Adrenal gland (tissue), 12 donors: ENCODE measurements around the gene BCL6. TPM values are rescaled to one million over a fixed set of nuclear protein-coding genes. Genes with fewer than 3 reads are reported as not detected.

Experiments used
- DNase-seq, 7 donors: peaks; one replicate each; pipeline ENCODE4 v3.0.0-alpha.2; 2019 to 2020
- H3K27ac ChIP-seq, 5 donors: fragments of 200-600 bp; sonication (generic) in 4 of 5; 1 replicate in 3 of 5; 2 replicates in 2 of 5; pipeline versions ENCODE4 v1.5.1 to v1.8.0; 2016 to 2020; ENCODE audit warnings: mild to moderate bottlenecking in 1 of 5
- H3K27me3 ChIP-seq: fragments of 200-600 bp; 2 replicates; pipeline ENCODE4 v1.8.0; 2021
- H3K36me3 ChIP-seq, 2 donors: fragments of 200-600 bp; replicated peaks in 1 of 2; 1 replicate in 1 of 2; 2 replicates in 1 of 2; pipeline versions ENCODE4 v1.5.1 to v1.8.0; 2018 to 2022
- H3K4me1 ChIP-seq, 2 donors: fragments of 200-600 bp; replicated peaks in 1 of 2; 1 replicate in 1 of 2; 2 replicates in 1 of 2; pipeline versions ENCODE4 v1.5.1 to v1.8.0; 2018 to 2021
- H3K4me3 ChIP-seq, 4 donors: fragments of 200-600 bp; sonication (generic) in 3 of 4; one replicate each; pipeline ENCODE4 v1.5.1; 2016 to 2018
- H3K9me3 ChIP-seq, 3 donors: fragments of 200-600 bp; sonication (generic) in 1 of 3; replicated peaks in 1 of 3; 1 replicate in 2 of 3; 2 replicates in 1 of 3; pipeline versions ENCODE4 v1.5.1 to v1.8.0; 2016 to 2021
- CTCF ChIP-seq, 6 experiments: fragments of 450-650 bp in 4 of 6; fragments of 200-600 bp in 2 of 6; sonication (generic) in 1 of 6; IDR thresholded peaks; 1 replicate in 5 of 6; 2 replicates in 1 of 6; pipeline versions ENCODE4 v1.5.1 to v1.8.0; 2016 to 2021; ENCODE audit warnings: antibody characterized with exemption in 6 of 6, mild to moderate bottlenecking in 2 of 6, moderate library complexity in 1 of 6
- POLR2A ChIP-seq, 2 donors: fragments of 450-650 bp; IDR thresholded peaks; one replicate each; pipeline ENCODE4 v1.6.1; 2017; ENCODE audit warnings: antibody characterized with exemption in 2 of 2, mild to moderate bottlenecking in 2 of 2, moderate library complexity in 1 of 2
- WGBS, 4 donors: extraction: QIAGEN DNeasy Blood & Tissue Kit in 2 of 4; methylation state at CpG; one replicate each; pipeline versions ENCODE4 v1.1.5 to v1.1.7; 2013 to 2017; 5-methylcytosine and 5-hydroxymethylcytosine counted together
- intact Hi-C, 2 donors: fragments of 100-400 bp; cut with DNase I; formaldehyde crosslinking; loops; one replicate each; pipeline versions ENCODE4 v1.14.1 to v1.15.0; 2022 to 2023
- polyA plus RNA-seq, 3 donors: library from polyadenylated mRNA; stranded (reverse); fragments of 200-250 nt in 2 of 3; fragments of 350-450 nt in 1 of 3; fragmentation: Illumina TruSeq in 1 of 3; extraction: RNeasy Lipid Tissue Mini Kit (QIAGEN cat#74804) in 1 of 3; gene quantifications; one replicate each; pipeline ENCODE4 v1.2.3, GENCODE V29; 2013 to 2014
- total RNA-seq, 9 donors: library from RNA; depleted of rRNA in 4 of 9; stranded (reverse); fragments of >200 nt in 4 of 9; fragments of 120-200 nt in 1 of 9; fragmentation: NEBNext Ultra II Directional in 1 of 9; extraction: Animal tissue kit (Norgen Biotek cat#: 25700) in 1 of 9; gene quantifications; one replicate each; pipeline versions ENCODE4 v1.1.0 to v1.2.4, GENCODE V29; 2013 to 2023
- donor health status: healthy with polysubstance abuse.
- donor health status: Bipolar disorder and iron deficiency.
- donor health status: DM: yes; HTN: yes; CAD: no.
- donor health status: DM: no; HTN: no; CAD: no.
- donor health status: DM: no; HTN: no; CAD: no.
- donor health status: DM: yes; HTN: yes; CAD: no.

Gene BCL6
- total and polyA plus RNA-seq, 12 donors = 9.5 to 131 (median 79.8) TPM

- no peak overlapping the region for H3K4me3 ChIP-seq
- H3K36me3 ChIP-seq = peaks cover 0 to 55% of the 10 kb centered on the region in 2 donors
- no peak for TF ChIP-seq CTCF (IDR thresholded peaks at IDR 0.05)
- no peak for TF ChIP-seq POLR2A (IDR thresholded peaks at IDR 0.05)
- H3K27ac ChIP-seq = no peak overlapping the region
- no peaks in the 10 kb centered on the region for H3K27me3 ChIP-seq
- peaks cover 4 to 10% of the 10 kb centered on the region in 2 donors for H3K4me1 ChIP-seq
- H3K9me3 ChIP-seq = no peaks in the 10 kb centered on the region
- intact Hi-C loops = no loop called here
- whole genome bisulfite sequencing, 4 donors = 94 to 96% (median 95%) methylated on average over 8 of the region's 8 CpGs
- DNase-seq = no peak
These were observed 24.2 kb downstream of the BCL6 start for GRCh38 chr3:187721055-187721454.

GRCh38 chr3:187720337-187720670 lies 25.0 kb downstream of the BCL6 start:
- peak overlapping the region in 2 of 5 donors; percentile 13 to 22 for H3K27ac ChIP-seq
- WGBS, 4 donors = 93 to 100% (median 98%) methylated on average over 2 of the region's 2 CpGs

GRCh38 chr3:187719628-187720336 lies 25.5 kb downstream of the BCL6 start:
- Histone ChIP-seq H3K4me1 (peaks cover 4 to 10% of the 10 kb centered on the region in 2 donors), H3K4me3 (no peak overlapping the region), H3K9me3 (no peaks in the 10 kb centered on the region), H3K36me3 (peaks cover 0 to 42% of the 10 kb centered on the region in 2 donors), H3K27me3 (no peaks in the 10 kb centered on the region), H3K27ac (peak overlapping the region in 2 of 5 donors; percentile 13 to 22)
- DNase-seq = peak in 3 of 7 donors; percentile 39 to 57 (median 43)
- WGBS, 4 donors = 64 to 69% (median 66%) methylated on average over 2 to 6 of the region's 6 CpGs
- intact Hi-C loops = no loop called here
- TF ChIP-seq CTCF (IDR thresholded peaks at IDR 0.05) (no peak), POLR2A (IDR thresholded peaks at IDR 0.05) (no peak)

More at GRCh38 chr3:187720337-187720670, 25.0 kb downstream of the BCL6 start:
- TF ChIP-seq CTCF (IDR thresholded peaks at IDR 0.05) = no peak
- TF ChIP-seq POLR2A (IDR thresholded peaks at IDR 0.05) = no peak
- no peak overlapping the region for H3K4me3 ChIP-seq
- no peaks in the 10 kb centered on the region for H3K9me3 ChIP-seq
- H3K4me1 ChIP-seq = peaks cover 4 to 10% of the 10 kb centered on the region in 2 donors
- H3K27me3 ChIP-seq = no peaks in the 10 kb centered on the region
- intact Hi-C loops = no loop called here
- H3K36me3 ChIP-seq = peaks cover 0 to 47% of the 10 kb centered on the region in 2 donors
- DNase-seq = peak in 1 of 7 donors; percentile 50

GRCh38 chr3:187718802-187719201 lies 26.5 kb downstream of the BCL6 start:
- WGBS, 4 donors = 87 to 96% (median 94%) methylated on average over 5 of the region's 5 CpGs
- peaks cover 4 to 14% of the 10 kb centered on the region in 2 donors for H3K4me1 ChIP-seq
- H3K27me3 ChIP-seq = no peaks in the 10 kb centered on the region
- H3K27ac ChIP-seq = no peak overlapping the region
- H3K9me3 ChIP-seq = no peaks in the 10 kb centered on the region
- intact Hi-C loops = no loop called here
- H3K36me3 ChIP-seq = peaks cover 0 to 32% of the 10 kb centered on the region in 2 donors
- no peak for DNase-seq
- no peak for TF ChIP-seq CTCF (IDR thresholded peaks at IDR 0.05)
- TF ChIP-seq POLR2A (IDR thresholded peaks at IDR 0.05) = no peak
- H3K4me3 ChIP-seq = no peak overlapping the region
